Ureter (tissue), 1 donor: Measurements from ENCODE around the gene FADS6. TPM values are rescaled to one million over a fixed set of nuclear protein-coding genes. Genes with fewer than 3 reads are reported as not detected.
"Not testable (repeated sequence)": the region's sequence is repeated elsewhere in the genome, so short reads cannot be mapped to it uniquely, and the experiment has no call there.

Experiments
- DNase-seq: peaks from one replicate; pipeline ENCODE4 v3.0.0-alpha.2; 2020; ENCODE audit warnings: low spot score
- total RNA-seq: library from RNA; stranded (reverse); gene quantifications from one replicate; pipeline ENCODE4 v1.2.4, GENCODE V29; 2023
- donor health status: DM: yes; HTN: yes; CAD: no.

The FADS6 gene
- total RNA-seq, 1 donor from 2014 or later: 7.3 TPM

GRCh38 chr17:74888469-74888868 lies 5.0 kb downstream of the FADS6 start:
- DNase-seq: no peak

- DNase-seq: no peak
These were observed 10.1 kb downstream of the FADS6 start for GRCh38 chr17:74883241-74883745.

DNA sequence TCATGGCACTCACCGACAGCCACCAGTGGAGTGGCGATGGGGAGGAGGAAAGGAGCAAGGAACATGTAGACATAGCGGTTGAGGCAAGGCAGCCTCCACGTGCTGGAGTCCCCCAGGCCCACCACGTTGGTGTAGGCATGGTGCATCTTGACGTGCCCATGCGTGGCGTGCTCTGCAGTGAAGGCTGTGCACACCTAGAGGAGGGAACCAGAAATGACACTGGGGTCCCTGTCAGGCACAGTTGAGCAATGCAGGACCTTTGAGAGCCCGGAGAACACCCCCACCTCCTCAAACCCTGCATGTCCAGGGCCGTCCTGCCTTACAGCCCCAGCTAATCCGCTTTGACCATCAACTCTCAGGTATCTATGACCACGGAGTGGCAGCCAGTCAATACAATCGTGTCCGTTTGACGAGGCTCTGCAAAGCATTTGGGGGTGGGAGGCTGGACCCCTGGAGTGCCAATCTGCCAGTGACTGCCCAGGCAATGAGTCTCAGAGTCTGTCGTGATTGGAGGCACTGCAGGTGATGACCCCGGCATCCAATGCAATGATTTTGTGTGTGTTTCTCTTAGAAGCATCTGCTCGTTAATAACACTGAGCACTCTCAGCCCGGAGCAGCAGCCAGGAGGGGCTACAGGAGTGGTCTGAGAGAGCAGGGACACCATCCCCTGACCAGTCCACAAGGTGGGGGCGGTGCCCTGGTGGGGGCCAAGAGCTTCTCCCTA lies 10.8 kb downstream of the FADS6 start:
- no peak for DNase-seq

GRCh38 chr17:74881073-74881472 lies 12.4 kb downstream of the FADS6 start:
- DNase-seq: no peak

GRCh38 chr17:74879308-74879707 lies 14.1 kb downstream of the FADS6 start:
- no peak for DNase-seq

DNA sequence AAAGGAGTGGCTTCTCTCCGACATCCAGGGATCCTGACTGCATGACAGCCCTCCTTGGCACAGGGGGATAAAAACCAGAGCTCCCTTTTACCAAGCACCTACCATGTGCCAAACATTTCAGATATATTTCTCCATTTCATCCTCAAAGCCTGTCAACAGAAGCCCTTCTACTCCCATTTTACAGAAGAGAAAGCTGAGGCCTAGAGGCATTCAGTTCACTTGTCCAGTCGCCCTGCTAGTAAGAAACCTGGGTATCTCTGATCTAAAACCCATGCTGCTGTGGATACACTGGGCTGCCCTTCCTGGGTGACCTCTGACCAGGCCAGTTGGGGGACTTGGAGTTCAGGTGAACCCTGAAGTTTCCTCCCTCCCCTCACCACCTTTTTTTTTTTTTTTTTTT lies 14.8 kb downstream of the FADS6 start:
- DNase-seq: no peak

DNA sequence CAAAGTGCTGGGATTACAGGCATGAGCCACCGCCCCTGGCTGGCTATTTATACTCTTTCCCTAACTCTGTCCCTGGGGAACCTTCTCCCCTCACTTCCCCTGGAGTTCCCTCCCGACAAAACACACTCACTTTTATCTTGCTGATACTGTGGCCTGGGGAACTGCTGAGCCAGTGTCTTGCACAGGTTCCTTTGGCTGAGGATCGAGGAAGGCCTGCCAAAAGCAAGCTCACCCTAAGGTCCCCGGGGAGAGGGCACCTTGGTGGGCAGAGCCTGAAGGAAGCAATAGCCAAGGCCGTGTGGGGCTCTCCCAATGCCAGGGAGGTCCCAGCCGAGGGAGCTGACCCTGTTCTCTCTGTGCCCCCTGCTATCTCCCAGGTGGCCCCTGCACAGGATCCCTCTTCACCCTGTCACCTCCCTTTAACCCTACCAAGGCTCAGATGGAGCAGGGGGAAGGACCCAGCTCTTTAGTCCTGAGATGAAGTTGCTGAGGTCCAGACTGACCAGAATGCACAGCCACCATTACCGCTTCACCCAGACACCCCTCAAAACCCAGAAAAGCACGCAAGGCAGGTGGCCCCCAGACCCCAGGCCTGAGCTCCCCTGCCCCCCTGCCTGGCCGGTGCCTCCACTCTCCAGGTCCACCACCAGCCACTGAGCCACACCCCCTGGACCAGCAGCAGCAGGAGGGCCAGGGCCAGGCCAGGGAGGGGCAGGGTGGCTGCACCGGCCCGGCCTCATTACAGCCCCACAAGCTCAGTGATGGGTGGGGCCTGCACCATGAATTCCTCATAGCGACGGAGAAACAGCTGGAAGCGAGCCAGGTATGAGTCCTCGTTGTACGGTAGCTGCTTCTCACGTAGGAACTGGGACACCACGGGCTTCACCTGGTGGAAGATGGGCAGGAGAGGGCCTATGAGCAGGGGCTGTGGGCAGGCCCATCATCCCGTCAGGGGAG lies 15.6 kb downstream of the FADS6 start:
- peak; percentile 75 for DNase-seq

DNA sequence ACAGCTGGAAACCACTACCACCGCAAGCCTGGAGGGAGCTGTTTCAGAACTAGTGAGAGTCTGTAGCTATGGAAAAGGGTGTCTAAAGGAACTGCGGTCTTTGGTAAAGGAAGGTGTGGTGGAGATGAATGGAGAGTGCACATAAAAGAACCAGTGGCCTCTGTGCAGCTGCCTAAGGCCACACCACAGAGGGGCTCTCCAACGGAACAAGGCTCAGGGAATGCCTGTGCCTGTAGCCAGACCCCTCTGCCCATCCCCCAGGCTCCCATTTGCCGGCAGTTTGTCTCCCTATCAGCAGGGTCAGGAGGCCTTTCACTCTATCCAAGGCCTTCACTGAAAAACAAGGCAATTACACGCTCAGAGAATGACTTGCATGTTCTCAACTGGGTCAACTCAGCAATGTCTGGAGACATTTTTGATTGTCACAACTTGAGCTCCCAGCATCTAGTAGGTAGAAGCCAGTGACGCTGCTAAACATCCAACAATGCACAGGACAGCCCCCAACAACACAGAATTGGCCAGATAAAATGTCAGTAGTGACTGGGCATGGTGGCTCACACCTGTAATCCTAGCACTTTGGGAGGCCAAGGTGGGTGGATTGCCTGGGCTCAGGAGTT lies 17.3 kb downstream of the FADS6 start:
- DNase-seq: no peak

GRCh38 chr17:74875155-74875976 lies 18.1 kb downstream of the FADS6 start:
- DNase-seq: no peak

DNA sequence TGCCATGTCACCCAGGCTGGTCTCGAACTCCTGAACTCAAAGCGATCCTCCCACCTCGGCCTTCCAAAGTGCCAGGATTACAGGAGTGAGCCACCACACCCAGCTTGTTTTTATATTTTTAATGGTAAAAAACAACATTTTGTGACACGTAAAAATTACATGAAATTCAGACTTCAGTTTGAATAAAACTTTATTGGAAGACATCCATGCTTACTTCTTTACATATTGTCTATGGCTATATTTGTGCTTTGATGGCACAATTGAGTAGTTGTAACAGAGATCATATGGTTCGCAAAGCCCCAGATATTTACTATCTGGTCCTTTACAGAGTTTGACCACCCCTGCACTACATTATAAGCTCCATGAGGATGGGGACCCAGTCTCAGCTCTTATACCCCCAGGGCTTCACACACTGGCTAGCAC lies 18.8 kb downstream of the FADS6 start:
- no peak for DNase-seq

DNA sequence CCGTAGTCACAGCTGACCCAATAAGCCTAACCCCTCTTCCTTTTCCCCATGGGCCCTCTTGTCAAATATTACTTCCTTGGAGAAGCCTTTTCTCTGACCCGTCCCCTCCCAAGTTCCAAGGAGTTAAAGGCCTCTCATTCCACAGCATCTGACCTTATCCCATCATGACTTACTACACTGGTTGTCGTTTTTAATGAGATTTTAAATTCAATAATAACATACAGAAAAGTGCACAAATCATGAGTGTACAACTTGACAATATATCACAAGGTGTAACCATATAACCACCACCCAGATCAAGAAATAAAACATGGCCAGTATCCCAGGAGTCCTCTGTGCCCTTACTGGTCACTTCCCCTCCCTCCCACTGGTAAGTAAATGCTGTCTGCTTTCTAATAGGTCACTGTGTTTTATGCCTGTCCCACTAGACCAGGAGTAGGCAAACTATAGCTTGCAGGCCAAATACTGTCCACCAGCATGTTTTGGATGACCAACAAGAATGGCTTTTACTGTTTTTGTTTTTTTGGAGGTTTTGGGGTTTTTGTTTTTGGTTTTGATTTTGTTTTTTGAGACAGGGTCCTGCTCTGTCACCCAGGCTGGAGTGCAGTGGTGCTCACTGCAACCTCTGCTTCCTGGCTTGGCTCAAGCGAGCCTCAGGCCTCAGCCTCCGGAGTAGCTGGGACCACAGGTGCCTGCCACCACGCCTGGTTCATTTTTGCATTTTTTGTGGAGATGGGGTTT lies 19.4 kb downstream of the FADS6 start:
- no peak for DNase-seq

- DNase-seq: peak; percentile 100
These were observed 20.2 kb downstream of the FADS6 start for GRCh38 chr17:74873037-74873873.

DNA sequence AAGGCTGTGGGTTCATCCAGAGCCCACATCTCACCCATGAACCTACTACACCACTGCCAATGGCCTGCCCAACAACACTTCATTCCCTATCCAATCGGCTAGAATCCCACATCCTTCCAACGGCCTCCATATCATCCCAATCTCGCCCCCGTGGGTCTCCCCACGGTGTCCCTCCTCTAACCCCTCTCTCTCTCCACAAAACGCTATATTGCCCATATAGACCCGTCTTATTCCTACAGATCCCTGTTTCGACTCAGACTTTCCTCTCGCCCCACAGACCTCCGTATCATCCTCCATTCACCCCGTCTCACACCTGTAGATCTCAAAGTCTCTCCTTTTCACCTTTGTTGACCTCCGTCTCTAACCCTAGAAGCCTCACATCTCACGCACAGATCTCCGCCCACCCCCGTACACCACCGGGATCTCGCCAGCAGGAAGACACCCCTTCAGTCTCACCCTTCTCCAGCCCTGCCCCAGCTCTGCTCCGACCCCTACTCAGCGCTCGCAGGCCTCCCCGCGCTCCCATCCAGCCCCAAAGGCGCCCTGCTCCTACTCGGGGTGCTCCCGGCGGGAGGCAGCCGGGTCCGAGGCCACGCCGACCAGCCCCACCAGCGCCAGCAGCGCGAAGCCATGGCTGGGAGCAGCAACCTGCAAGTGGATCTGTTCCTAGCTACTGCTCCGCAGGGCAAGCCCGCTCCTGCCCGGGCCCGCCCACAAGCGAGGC lies 21.0 kb downstream of the FADS6 start, which contains the start of gene FDXR:
Gene FDXR (minus strand): TSS at position 682 of the 724 bp plus-strand sequence. CDS start 50 bp downstream, at position 632.
- DNase-seq: no peak

DNA sequence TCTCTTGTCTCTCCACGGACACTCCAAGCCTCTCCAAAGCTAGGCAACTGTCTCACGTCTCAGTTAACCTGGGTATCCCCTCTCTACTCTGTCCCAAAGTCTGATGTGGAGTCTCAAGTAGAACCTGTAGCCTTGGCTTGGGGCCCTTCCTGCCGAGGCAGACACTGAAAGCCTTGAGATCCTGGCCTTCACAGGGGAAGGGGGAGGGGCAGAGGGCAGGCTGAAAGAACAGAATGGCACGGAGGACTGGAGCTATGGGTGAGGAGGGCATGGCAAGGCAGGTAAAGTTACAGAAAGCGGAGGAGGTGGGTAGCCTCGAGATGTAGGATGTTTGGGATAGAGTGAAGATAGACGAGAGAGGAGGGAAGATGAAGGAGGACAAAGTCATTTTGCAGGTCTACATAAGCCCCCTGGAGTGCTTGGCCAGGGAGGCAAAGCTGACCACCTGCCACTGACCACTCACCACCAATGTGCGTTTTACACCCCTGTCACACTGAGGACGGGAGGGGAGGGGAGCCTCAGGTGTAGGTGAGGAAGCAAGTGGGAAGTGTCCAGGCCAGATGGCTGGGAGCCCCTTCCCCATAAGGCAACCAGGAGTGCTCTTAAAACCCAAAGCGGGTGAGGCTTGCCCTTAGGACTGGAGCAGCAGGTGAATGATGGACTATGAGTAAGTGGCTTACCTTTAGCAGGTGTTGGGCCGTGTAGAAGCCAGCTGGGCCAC lies 21.9 kb downstream of the FADS6 start:
- DNase-seq: no peak

GRCh38 chr17:74870512-74870911 lies 22.9 kb downstream of the FADS6 start:
- no peak for DNase-seq

GRCh38 chr17:74870028-74870427 lies 23.4 kb downstream of the FADS6 start:
- not testable (repeated sequence) for DNase-seq

- no peak for DNase-seq
These were observed 24.6 kb downstream of the FADS6 start for GRCh38 chr17:74868908-74869255.

GRCh38 chr17:74868251-74868907 lies 25.1 kb downstream of the FADS6 start:
- no peak for DNase-seq
